ENCODE results near the gene AGPAT4.

The AGPAT4 gene

GRCh38 chr6:161295784-161296183, 21.9 kb upstream of the AGPAT4 start:
- no peak overlapping the region for H3K4me3 ChIP-seq (ENCODE audit: low read length)
- TF ChIP-seq CTCF (conservative IDR thresholded peaks at IDR 0.05; ENCODE audit: low read length) = no peak
- no peak for DNase-seq (ENCODE audit: low read depth)

- TF ChIP-seq CTCF (conservative IDR thresholded peaks at IDR 0.05; ENCODE audit: low read length) = no peak
- no peak overlapping the region for H3K4me3 ChIP-seq (ENCODE audit: low read length)
- DNase-seq (ENCODE audit: low read depth) = no peak
Measured at GRCh38 chr6:161292650-161293281, 18.9 kb upstream of the AGPAT4 start.

GRCh38 chr6:161292145-161292544, 18.3 kb upstream of the AGPAT4 start:
- TF ChIP-seq CTCF (conservative IDR thresholded peaks at IDR 0.05; ENCODE audit: low read length) = no peak
- H3K4me3 ChIP-seq (ENCODE audit: low read length) = no peak overlapping the region
- no peak for DNase-seq (ENCODE audit: low read depth)

- no peak for TF ChIP-seq CTCF (conservative IDR thresholded peaks at IDR 0.05; ENCODE audit: low read length)
- no peak for DNase-seq (ENCODE audit: low read depth)
- no peak overlapping the region for H3K4me3 ChIP-seq (ENCODE audit: low read length)
Measured at GRCh38 chr6:161290751-161291150, 16.9 kb upstream of the AGPAT4 start.

GRCh38 chr6:161284653-161285052, 10.8 kb upstream of the AGPAT4 start:
- DNase-seq (ENCODE audit: low read depth) = no peak
- no peak for TF ChIP-seq CTCF (conservative IDR thresholded peaks at IDR 0.05; ENCODE audit: low read length)

GRCh38 chr6:161281092-161281491, 7.2 kb upstream of the AGPAT4 start:
- TF ChIP-seq CTCF (conservative IDR thresholded peaks at IDR 0.05; ENCODE audit: low read length) = no peak
- no peak for DNase-seq (ENCODE audit: low read depth)
- H3K4me3 ChIP-seq (ENCODE audit: low read length) = no peak overlapping the region

More at GRCh38 chr6:161284653-161285052, 10.8 kb upstream of the AGPAT4 start:
- H3K4me3 ChIP-seq (ENCODE audit: low read length) = no peak overlapping the region

GRCh38 chr6:161279677-161280415, 6.0 kb upstream of the AGPAT4 start:
- no peak for TF ChIP-seq CTCF (conservative IDR thresholded peaks at IDR 0.05; ENCODE audit: low read length)
- no peak for DNase-seq (ENCODE audit: low read depth)
- no peak overlapping the region for H3K4me3 ChIP-seq (ENCODE audit: low read length)
